ENCODE results near the gene SEC24B. TPM values are rescaled to one million over a fixed set of nuclear protein-coding genes. Genes with fewer than 3 reads are reported as not detected.

Gene SEC24B
- total RNA-seq, 4 donors from 2014 or later = 20.4 to 38.5 (median 29.1) TPM

DNA sequence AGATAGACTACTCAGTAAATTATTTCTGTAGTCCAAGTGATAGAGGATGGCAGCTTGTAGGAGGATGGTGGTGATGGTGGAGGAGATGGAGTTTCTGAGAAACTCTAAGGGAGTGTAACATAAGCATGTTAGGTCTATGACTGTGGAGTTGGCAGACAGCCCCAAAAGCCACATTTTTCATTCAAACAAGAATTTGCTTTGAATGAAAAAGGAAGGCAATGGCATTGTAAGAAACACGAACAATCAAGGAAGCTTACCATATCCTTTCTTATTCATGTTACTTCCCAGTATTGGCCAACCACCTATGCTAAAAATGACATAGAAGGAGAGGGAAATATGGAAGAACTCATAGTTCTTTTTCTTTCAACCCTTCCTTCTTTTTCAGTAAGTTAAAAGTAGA lies 18.7 kb upstream of the SEC24B start:
- DNase-seq = no peak
- H3K27ac ChIP-seq = no peak overlapping the region
- no peaks in the 10 kb centered on the region for H3K36me3 ChIP-seq
- no peak overlapping the region for H3K4me3 ChIP-seq
- TF ChIP-seq CTCF (IDR thresholded peaks at IDR 0.05) (no peak), POLR2A (IDR thresholded peaks at IDR 0.05) (no peak)
- 21 to 36% methylated on average over 1 of the region's 1 CpG for WGBS, 2 donors
- H3K27me3 ChIP-seq = no peaks in the 10 kb centered on the region
- H3K4me1 ChIP-seq = peaks cover 0 to 12% (median 0%) of the 10 kb centered on the region in 3 donors
- no peaks in the 10 kb centered on the region for H3K9me3 ChIP-seq
- intact Hi-C loops (cut with DNase I) = loop anchor here (5.0 kb wide), 1 partner anchor 402 kb away; the partner anchor contains the start of gene GAR1

GRCh38 chr4:109418588-109418987 lies 15.0 kb upstream of the SEC24B start:
- H3K27me3 ChIP-seq = no peaks in the 10 kb centered on the region
- H3K36me3 ChIP-seq = no peaks in the 10 kb centered on the region
- H3K27ac ChIP-seq = no peak overlapping the region
- no peaks in the 10 kb centered on the region for H3K9me3 ChIP-seq
- no peak for DNase-seq
- WGBS, 2 donors = 82 to 100% methylated on average over 1 of the region's 1 CpG
- intact Hi-C loops (cut with DNase I) = loop anchor here (5.0 kb wide), 1 partner anchor 399 kb away; the partner anchor contains the start of gene GAR1
- no peak for TF ChIP-seq POLR2A (IDR thresholded peaks at IDR 0.05)
- no peak for TF ChIP-seq CTCF (IDR thresholded peaks at IDR 0.05)
- H3K4me1 ChIP-seq = peaks cover 0 to 5% (median 2%) of the 10 kb centered on the region in 3 donors
- H3K4me3 ChIP-seq = no peak overlapping the region

DNA sequence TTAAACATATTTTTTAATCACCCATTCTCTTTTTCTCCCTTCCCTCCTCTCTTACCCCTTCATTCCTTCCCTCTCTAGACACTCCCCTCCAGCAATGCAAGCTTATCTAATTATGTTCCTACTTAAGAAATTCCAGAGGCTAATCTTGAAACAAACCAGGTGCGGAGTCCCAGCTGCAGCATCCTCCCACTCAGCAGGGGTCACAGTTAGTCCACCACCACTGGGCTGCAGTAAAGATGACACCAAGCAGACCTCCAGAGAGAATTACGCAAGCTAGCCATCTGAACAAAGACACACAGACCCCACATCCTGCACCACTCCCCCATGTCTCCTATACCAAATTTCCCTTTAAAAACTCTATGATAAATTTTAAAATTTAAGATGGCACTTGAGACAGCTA lies 13.9 kb upstream of the SEC24B start:
- Histone ChIP-seq H3K9me3 (no peaks in the 10 kb centered on the region), H3K4me1 (peaks cover 0 to 5% (median 2%) of the 10 kb centered on the region in 3 donors), H3K27ac (no peak overlapping the region), H3K27me3 (no peaks in the 10 kb centered on the region), H3K36me3 (no peaks in the 10 kb centered on the region), H3K4me3 (no peak overlapping the region)
- WGBS, 2 donors = 94 to 100% methylated on average over 2 of the region's 2 CpGs
- intact Hi-C loops (cut with DNase I) = loop anchor here (5.0 to 10.0 kb wide), 2 partner anchors 398 to 555 kb away; partner anchors contain the start of gene GAR1
- no peak for TF ChIP-seq POLR2A (IDR thresholded peaks at IDR 0.05)
- no peak for TF ChIP-seq CTCF (IDR thresholded peaks at IDR 0.05)
- DNase-seq = no peak

DNA sequence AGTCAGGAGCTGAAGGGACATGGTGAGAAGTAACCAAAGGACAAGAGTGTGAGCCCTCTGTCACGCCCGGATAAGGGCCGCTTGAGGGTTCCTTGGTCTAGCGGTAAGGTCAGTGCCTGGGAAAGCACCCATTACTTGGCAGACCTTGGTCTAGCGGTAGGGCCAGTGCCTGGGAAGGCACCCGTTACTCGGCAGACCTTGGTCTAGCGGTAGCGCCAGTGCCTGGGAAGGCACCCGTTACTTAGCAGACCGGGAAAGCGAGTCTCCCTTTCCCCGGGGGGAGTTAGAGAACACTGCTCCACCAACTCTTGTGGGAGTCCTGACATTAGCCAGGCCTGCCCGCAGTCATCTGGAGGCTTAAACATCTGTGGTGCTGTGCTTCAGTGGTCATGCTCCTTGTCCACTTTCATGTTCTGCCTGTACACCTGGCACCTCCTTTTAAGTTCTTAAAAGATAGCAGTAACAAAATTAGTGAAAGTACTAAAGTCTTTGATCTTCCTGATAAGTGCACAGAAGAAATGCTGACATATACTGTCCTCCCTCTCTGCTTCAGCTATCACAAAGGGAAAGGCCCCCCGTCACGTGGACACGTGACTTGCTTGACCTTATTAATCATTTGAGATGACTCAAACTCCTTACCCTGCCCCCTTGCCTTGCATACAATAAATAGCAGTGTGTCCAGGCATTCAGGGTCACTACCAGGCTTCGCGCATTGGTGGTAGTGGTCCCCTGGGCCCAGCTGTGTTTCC lies 9.3 kb upstream of the SEC24B start:
- Histone ChIP-seq H3K4me1 (peaks cover 0 to 5% (median 2%) of the 10 kb centered on the region in 3 donors), H3K27me3 (no peaks in the 10 kb centered on the region), H3K9me3 (no peaks in the 10 kb centered on the region), H3K4me3 (no peak overlapping the region), H3K36me3 (no peaks in the 10 kb centered on the region), H3K27ac (no peak overlapping the region)
- no peak for DNase-seq
- intact Hi-C loops (cut with DNase I) = loop anchor here (10.0 kb wide), 1 partner anchor 551 kb away; no protein-coding TSS in a partner anchor
- 74 to 88% methylated on average over 12 to 14 of the region's 19 CpGs for WGBS, 2 donors
- TF ChIP-seq CTCF (IDR thresholded peaks at IDR 0.05) = no peak
- TF ChIP-seq POLR2A (IDR thresholded peaks at IDR 0.05) = no peak

DNA sequence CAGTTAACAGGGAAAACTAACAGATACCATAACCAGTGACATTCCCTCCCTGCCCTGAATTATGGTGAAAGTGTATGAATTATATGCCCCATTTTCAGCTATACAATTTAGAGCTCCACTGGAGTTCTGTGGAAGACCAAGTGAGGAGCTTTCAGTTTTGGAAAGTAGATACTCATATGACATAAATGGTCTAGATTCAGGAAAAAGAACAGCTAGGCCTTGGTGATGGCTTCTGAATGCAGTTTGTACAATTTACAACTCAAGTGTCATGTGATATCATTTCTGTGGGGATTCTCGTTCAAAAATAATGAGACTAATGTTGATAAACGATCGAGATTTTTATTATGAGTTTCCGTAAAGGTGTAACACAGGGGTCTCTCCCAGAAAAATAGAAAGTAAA lies 8.2 kb upstream of the SEC24B start:
- WGBS, 2 donors = 81 to 96% methylated on average over 4 of the region's 4 CpGs
- Histone ChIP-seq H3K4me1 (peaks cover 0 to 5% (median 2%) of the 10 kb centered on the region in 3 donors), H3K9me3 (no peaks in the 10 kb centered on the region), H3K27me3 (no peaks in the 10 kb centered on the region), H3K36me3 (peaks cover 0 to 5% (median 0%) of the 10 kb centered on the region in 3 donors), H3K27ac (no peak overlapping the region), H3K4me3 (no peak overlapping the region)
- no peak for TF ChIP-seq CTCF (IDR thresholded peaks at IDR 0.05)
- no peak for TF ChIP-seq POLR2A (IDR thresholded peaks at IDR 0.05)
- no peak for DNase-seq
- intact Hi-C loops (cut with DNase I) = loop anchor here (10.0 kb wide), 1 partner anchor 549 kb away; no protein-coding TSS in a partner anchor

All from esophagus squamous epithelium (tissue), 5 donors.